ENCODE measurements around the gene RING1.

The RING1 gene

DNA sequence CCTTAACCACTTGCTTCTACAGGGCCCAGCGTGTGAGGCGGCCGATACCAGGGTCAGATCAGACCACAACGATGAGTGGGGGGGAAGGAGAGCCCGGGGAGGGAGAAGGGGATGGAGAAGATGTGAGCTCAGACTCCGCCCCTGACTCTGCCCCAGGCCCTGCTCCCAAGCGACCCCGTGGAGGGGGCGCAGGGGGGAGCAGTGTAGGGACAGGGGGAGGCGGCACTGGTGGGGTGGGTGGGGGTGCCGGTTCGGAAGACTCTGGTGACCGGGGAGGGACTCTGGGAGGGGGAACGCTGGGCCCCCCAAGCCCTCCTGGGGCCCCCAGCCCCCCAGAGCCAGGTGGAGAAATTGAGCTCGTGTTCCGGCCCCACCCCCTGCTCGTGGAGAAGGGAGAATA lies 2.8 kb downstream of the RING1 start:
- TF ChIP-seq, protein P1, sequence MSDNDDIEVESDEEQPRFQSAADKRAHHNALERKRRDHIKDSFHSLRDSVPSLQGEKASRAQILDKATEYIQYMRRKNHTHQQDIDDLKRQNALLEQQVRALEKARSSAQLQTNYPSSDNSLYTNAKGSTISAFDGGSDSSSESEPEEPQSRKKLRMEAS (IDR thresholded peaks at IDR 0.05; ENCODE audit: low read depth, low read length): no peak
- TF ChIP-seq, protein P2, sequence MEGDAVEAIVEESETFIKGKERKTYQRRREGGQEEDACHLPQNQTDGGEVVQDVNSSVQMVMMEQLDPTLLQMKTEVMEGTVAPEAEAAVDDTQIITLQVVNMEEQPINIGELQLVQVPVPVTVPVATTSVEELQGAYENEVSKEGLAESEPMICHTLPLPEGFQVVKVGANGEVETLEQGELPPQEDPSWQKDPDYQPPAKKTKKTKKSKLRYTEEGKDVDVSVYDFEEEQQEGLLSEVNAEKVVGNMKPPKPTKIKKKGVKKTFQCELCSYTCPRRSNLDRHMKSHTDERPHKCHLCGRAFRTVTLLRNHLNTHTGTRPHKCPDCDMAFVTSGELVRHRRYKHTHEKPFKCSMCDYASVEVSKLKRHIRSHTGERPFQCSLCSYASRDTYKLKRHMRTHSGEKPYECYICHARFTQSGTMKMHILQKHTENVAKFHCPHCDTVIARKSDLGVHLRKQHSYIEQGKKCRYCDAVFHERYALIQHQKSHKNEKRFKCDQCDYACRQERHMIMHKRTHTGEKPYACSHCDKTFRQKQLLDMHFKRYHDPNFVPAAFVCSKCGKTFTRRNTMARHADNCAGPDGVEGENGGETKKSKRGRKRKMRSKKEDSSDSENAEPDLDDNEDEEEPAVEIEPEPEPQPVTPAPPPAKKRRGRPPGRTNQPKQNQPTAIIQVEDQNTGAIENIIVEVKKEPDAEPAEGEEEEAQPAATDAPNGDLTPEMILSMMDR (IDR thresholded peaks at IDR 0.05; ENCODE audit: low read depth, low read length): no peak
- TF ChIP-seq POLR2A (IDR thresholded peaks at IDR 0.05; ENCODE audit: extremely low read depth, insufficient read length) (no peak), MYC (IDR thresholded peaks at IDR 0.05; ENCODE audit: low read depth, low read length) (no peak)
- no peak for DNase-seq (ENCODE audit: low read depth)
- H3K4me3 ChIP-seq (ENCODE audit: low read depth, low read length): no peak overlapping the region

DNA sequence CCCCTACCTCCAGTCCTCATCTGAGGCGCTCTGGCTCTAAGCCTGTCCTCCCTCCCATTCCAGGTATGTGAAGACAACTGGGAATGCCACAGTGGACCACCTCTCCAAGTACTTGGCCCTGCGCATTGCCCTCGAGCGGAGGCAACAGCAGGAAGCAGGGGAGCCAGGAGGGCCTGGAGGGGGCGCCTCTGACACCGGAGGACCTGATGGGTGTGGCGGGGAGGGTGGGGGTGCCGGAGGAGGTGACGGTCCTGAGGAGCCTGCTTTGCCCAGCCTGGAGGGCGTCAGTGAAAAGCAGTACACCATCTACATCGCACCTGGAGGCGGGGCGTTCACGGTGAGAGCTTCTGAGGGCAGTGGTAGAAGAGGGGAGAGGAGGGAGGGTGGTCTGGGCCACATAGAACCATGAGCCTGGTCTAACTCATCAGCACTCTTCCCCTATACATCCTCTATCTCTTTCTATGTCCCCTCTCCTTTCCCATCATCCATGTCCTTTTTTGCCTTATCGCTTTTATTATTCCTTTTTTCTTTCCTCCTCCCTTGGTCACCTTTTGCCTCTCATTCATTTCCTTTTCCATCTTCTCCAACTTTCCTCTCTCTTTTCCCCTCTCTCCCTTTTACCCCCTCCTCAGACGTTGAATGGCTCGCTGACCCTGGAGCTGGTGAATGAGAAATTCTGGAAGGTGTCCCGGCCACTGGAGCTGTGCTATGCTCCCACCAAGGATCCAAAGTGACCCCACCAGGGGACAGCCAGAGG lies 3.5 kb downstream of the RING1 start:
- peak; percentile 12 for DNase-seq (ENCODE audit: low read depth)
- no peak for TF ChIP-seq MYC (IDR thresholded peaks at IDR 0.05; ENCODE audit: low read depth, low read length)
- no peak for TF ChIP-seq POLR2A (IDR thresholded peaks at IDR 0.05; ENCODE audit: extremely low read depth, insufficient read length)
- TF ChIP-seq, protein P1 (IDR thresholded peaks at IDR 0.05; ENCODE audit: low read depth, low read length): no peak
- TF ChIP-seq, protein P2 (IDR thresholded peaks at IDR 0.05; ENCODE audit: low read depth, low read length): no peak
- no peak overlapping the region for H3K4me3 ChIP-seq (ENCODE audit: low read depth, low read length)

DNA sequence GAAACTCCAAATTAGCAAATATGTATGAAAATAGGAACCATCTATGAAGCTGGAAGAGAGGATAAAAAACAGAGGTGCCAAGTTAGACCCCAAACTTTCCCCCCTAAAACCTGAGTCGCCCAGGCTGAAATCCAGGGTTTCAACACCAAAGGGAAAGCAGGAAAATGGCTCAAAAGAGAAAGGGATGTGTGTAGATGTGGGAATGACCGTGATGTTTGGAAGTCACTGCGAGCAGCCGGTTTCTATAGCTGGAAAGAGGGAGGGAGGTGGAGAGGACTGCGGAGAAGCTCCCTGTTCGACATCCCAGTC lies 4.5 kb downstream of the RING1 start:
- TF ChIP-seq POLR2A (IDR thresholded peaks at IDR 0.05; ENCODE audit: extremely low read depth, insufficient read length) (no peak), MYC (IDR thresholded peaks at IDR 0.05; ENCODE audit: low read depth, low read length) (no peak)
- TF ChIP-seq, protein P2 (IDR thresholded peaks at IDR 0.05; ENCODE audit: low read depth, low read length): no peak
- TF ChIP-seq, protein P1 (IDR thresholded peaks at IDR 0.05; ENCODE audit: low read depth, low read length): no peak
- peak overlapping the region; percentile 42 for H3K4me3 ChIP-seq (ENCODE audit: low read depth, low read length)
- no peak for DNase-seq (ENCODE audit: low read depth)

DNA sequence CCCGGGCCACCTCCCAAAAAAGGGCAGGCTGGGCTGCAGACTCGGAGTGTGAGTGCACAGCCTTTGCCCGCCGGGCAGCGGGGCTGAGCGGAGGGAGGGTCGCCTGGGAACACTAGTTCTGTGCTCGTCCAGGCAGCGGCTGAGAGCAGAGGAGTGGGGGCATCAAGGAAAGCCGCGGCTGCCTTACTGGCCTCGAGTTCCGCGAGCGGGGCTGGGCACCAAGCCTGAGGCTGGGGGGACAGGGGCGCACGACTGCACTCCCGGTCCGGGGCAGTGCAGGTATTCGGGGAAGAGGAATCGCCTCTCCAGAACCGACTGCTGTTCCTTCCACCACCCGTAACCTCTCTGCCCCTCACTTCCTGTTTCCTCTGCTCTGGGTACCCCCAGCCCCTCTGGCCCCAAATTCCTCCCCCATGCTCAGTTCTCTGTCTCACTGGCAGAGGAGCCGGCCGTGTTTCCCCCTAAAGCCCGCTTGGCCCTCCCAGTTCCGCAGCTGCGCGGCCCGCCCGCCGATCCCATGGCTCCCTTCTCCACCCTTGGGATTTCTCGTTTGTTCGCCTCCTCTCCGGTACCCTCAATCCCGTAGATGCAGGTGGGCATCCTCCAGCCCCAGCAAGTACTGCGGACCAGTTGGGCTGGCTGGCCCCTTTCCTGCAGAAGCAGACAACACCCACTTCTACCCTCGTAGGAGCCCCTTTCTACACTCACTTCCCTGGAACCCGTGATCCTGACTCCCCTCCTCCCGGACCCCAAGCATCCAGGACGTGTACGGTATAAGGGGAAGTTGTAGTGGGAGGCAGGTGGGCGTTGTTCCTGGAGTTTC lies 5.1 kb downstream of the RING1 start:
- peak; percentile 65 for DNase-seq (ENCODE audit: low read depth)
- peak overlapping the region; percentile 42 for H3K4me3 ChIP-seq (ENCODE audit: low read depth, low read length)
- TF ChIP-seq, protein P1 (IDR thresholded peaks at IDR 0.05; ENCODE audit: low read depth, low read length): no peak
- TF ChIP-seq, protein P2 (IDR thresholded peaks at IDR 0.05; ENCODE audit: low read depth, low read length): no peak
- no peak for TF ChIP-seq MYC (IDR thresholded peaks at IDR 0.05; ENCODE audit: low read depth, low read length)
- no peak for TF ChIP-seq POLR2A (IDR thresholded peaks at IDR 0.05; ENCODE audit: extremely low read depth, insufficient read length)

DNA sequence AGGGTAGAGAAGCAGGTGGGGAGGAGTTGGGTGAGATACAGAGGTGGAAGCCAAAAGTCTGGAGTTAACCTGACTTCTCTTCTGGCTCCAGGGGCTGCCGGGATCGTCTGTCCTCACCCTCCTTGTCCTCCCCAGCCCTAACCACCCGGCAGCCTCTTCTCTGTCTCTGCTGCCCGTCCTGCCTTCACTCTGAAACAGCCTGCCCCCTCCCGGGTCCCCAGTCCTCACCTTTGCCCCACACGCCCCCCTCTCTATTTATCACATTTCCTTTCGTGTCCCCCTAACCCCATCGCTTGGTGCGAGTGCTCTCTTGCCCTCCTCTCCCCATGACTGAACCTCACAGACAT lies 5.7 kb downstream of the RING1 start:
- peak overlapping the region; percentile 19 for H3K4me3 ChIP-seq (ENCODE audit: low read depth, low read length)
- DNase-seq (ENCODE audit: low read depth): peak; percentile 3
- TF ChIP-seq, protein P2 (IDR thresholded peaks at IDR 0.05; ENCODE audit: low read depth, low read length): no peak
- no peak for TF ChIP-seq POLR2A (IDR thresholded peaks at IDR 0.05; ENCODE audit: extremely low read depth, insufficient read length)
- TF ChIP-seq, protein P1 (IDR thresholded peaks at IDR 0.05; ENCODE audit: low read depth, low read length): no peak
- no peak for TF ChIP-seq MYC (IDR thresholded peaks at IDR 0.05; ENCODE audit: low read depth, low read length)

Measured in NB4 (cell line).